GM21526 (cell line): Measurements from ENCODE around the gene DEDD2.

Experiments
- ATAC-seq: cut with Tn5 transposase; IDR thresholded peaks from one replicate; pipeline ENCODE4 v1.9.1; 2021; ENCODE audit warnings: moderate library complexity; ENCODE audit not compliant: unreplicated experiment, low FRiP score

Gene DEDD2

GRCh38 chr19:42249149-42249750 is 31.8 kb upstream of the DEDD2 start:
- no peak for ATAC-seq

GRCh38 chr19:42248270-42249148 is 31.0 kb upstream of the DEDD2 start:
- ATAC-seq: no peak

- no peak for ATAC-seq
Observed at GRCh38 chr19:42247640-42248199, 30.2 kb upstream of the DEDD2 start.

GRCh38 chr19:42246922-42247639 is 29.6 kb upstream of the DEDD2 start:
- ATAC-seq: no peak

GRCh38 chr19:42246143-42246921 is 28.9 kb upstream of the DEDD2 start:
- no peak for ATAC-seq

GRCh38 chr19:42245231-42245630 is 27.8 kb upstream of the DEDD2 start:
- no peak for ATAC-seq

- ATAC-seq: no peak
Observed at GRCh38 chr19:42244347-42245220, 27.1 kb upstream of the DEDD2 start.

- ATAC-seq: peak; percentile 58
Observed at GRCh38 chr19:42242512-42243409, 25.3 kb upstream of the DEDD2 start, which contains the start of gene GSK3A. Gene GSK3A, minus strand, starts transcription at chr19:42242602. Its CDS starts 137 bp downstream, at chr19:42242465.

- no peak for ATAC-seq
Observed at GRCh38 chr19:42242069-42242511, 24.6 kb upstream of the DEDD2 start.

GRCh38 chr19:42241279-42241678 is 23.8 kb upstream of the DEDD2 start:
- ATAC-seq: no peak

- ATAC-seq: no peak
Observed at GRCh38 chr19:42239544-42240220, 22.2 kb upstream of the DEDD2 start.

GRCh38 chr19:42235181-42235580 is 17.7 kb upstream of the DEDD2 start:
- no peak for ATAC-seq

- no peak for ATAC-seq
Observed at GRCh38 chr19:42234364-42234763, 16.9 kb upstream of the DEDD2 start.

- ATAC-seq: no peak
Observed at GRCh38 chr19:42233678-42234292, 16.3 kb upstream of the DEDD2 start.

- no peak for ATAC-seq
Observed at GRCh38 chr19:42233106-42233505, 15.6 kb upstream of the DEDD2 start.

- ATAC-seq: no peak
Observed at GRCh38 chr19:42232435-42232834, 15.0 kb upstream of the DEDD2 start.

- no peak for ATAC-seq
Observed at GRCh38 chr19:42230571-42230970, 13.1 kb upstream of the DEDD2 start.
